Measurements from ENCODE around the gene PTPRN2.
"Not testable (repeated sequence)": the region's sequence is repeated elsewhere in the genome, so short reads cannot be mapped to it uniquely, and the experiment has no call there.

- TF ChIP-seq POLR2AphosphoS5 (IDR thresholded peaks at IDR 0.05; ENCODE audit: control insufficient read depth, insufficient read depth, low read depth, low read length); ZNF655 (CRISPR knock-in tag; IDR thresholded peaks at IDR 0.05); CGGBP1 (CRISPR knock-in tag; IDR thresholded peaks at IDR 0.05); ZNF239 (CRISPR knock-in tag; IDR thresholded peaks at IDR 0.05); NELFE (IDR thresholded peaks at IDR 0.05; ENCODE audit: insufficient read depth, insufficient read length); MXI1 (IDR thresholded peaks at IDR 0.05; ENCODE audit: low read depth, low read length); CHCHD3 (CRISPR knock-in tag; IDR thresholded peaks at IDR 0.05); HDAC1 (IDR thresholded peaks at IDR 0.05); YY1 (IDR thresholded peaks at IDR 0.05; ENCODE audit: borderline replicate concordance in 1 of 3, control insufficient read depth in 1 of 3, extremely low read depth in 1 of 3, insufficient read depth in 3 of 3, insufficient read length in 1 of 3, insufficient replicate concordance in 2 of 3, low read depth in 1 of 3, low read length in 2 of 3); ZNF133 (CRISPR knock-in tag; IDR thresholded peaks at IDR 0.05); ZNF668 (CRISPR knock-in tag; IDR thresholded peaks at IDR 0.05); TRIM25 (IDR thresholded peaks at IDR 0.05; ENCODE audit: borderline replicate concordance): not testable (repeated sequence)
- TF ChIP-seq, protein P1, sequence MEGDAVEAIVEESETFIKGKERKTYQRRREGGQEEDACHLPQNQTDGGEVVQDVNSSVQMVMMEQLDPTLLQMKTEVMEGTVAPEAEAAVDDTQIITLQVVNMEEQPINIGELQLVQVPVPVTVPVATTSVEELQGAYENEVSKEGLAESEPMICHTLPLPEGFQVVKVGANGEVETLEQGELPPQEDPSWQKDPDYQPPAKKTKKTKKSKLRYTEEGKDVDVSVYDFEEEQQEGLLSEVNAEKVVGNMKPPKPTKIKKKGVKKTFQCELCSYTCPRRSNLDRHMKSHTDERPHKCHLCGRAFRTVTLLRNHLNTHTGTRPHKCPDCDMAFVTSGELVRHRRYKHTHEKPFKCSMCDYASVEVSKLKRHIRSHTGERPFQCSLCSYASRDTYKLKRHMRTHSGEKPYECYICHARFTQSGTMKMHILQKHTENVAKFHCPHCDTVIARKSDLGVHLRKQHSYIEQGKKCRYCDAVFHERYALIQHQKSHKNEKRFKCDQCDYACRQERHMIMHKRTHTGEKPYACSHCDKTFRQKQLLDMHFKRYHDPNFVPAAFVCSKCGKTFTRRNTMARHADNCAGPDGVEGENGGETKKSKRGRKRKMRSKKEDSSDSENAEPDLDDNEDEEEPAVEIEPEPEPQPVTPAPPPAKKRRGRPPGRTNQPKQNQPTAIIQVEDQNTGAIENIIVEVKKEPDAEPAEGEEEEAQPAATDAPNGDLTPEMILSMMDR (IDR thresholded peaks at IDR 0.05 in 2 of 3, conservative IDR thresholded peaks at IDR 0.05 in 1 of 3; ENCODE audit: insufficient read depth in 2 of 3, low read depth in 1 of 3, low read length in 3 of 3), result not testable (repeated sequence)
Observed at GRCh38 chr7:158523165-158523856, 64.3 kb downstream of the PTPRN2 start.
